Breast epithelium (tissue), 3 donors: ENCODE measurements around the gene ACR.

ENCODE experiments used
- POLR2A ChIP-seq: fragments of 450-650 bp; IDR thresholded peaks from one replicate; pipeline ENCODE4 v1.6.1; 2016; ENCODE audit warnings: antibody characterized with exemption, mild to moderate bottlenecking, moderate library complexity
- TF ChIP-seq, protein P1 (sequence below), 3 donors: fragments of 450-650 bp; IDR thresholded peaks; one replicate each; pipeline ENCODE4 v1.5.1; 2016 to 2017; ENCODE audit warnings: antibody characterized with exemption in 3 of 3, mild to moderate bottlenecking in 3 of 3, moderate library complexity in 3 of 3

DNA sequence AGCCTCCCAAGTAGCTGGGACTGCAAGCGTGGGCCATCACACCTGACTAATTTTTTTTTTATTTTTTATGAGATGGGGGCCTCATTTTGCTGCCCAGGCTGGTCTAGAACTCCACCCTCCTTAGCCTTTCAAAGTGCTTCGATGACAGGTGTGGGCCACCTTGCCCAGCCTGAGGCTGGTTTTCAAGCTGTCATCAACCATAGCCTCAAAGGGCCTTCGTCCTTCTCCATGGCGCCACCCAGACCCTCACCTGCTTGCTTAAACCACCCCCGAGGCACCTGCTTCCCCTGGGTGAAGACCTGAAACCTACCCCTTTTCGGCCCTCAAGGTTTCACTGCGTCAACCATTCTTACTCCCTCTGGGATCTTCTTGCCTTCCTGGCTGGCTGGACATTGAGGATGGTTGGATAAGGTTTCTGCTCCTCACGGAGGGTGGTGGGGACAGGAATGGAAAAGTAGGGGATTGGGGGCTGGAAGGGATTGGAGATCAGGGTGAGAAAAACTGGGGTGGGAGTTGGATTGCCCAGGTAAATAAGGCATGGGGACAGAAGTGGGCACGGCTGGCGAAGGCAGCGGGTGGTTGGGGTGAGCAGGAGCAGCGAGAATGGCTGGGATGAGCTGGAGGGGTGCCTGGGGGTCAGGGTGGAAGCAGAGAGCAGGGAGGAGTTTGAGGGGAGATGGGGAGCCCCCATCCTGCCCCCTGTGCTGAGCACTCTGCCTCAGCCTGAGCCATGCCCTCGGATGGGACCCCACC lies 2.8 kb upstream of the ACR start:
- TF ChIP-seq, protein P1, sequence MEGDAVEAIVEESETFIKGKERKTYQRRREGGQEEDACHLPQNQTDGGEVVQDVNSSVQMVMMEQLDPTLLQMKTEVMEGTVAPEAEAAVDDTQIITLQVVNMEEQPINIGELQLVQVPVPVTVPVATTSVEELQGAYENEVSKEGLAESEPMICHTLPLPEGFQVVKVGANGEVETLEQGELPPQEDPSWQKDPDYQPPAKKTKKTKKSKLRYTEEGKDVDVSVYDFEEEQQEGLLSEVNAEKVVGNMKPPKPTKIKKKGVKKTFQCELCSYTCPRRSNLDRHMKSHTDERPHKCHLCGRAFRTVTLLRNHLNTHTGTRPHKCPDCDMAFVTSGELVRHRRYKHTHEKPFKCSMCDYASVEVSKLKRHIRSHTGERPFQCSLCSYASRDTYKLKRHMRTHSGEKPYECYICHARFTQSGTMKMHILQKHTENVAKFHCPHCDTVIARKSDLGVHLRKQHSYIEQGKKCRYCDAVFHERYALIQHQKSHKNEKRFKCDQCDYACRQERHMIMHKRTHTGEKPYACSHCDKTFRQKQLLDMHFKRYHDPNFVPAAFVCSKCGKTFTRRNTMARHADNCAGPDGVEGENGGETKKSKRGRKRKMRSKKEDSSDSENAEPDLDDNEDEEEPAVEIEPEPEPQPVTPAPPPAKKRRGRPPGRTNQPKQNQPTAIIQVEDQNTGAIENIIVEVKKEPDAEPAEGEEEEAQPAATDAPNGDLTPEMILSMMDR (IDR thresholded peaks at IDR 0.05), result no peak
- no peak for TF ChIP-seq POLR2A
